NCI-H1105 (cell line): ENCODE measurements around the gene TMEM154.

ENCODE experiments used
- DNase-seq: peaks from one replicate; lab custom pipeline; 2025; lab: John Stamatoyannopoulos, UW

Gene TMEM154

GRCh38 chr4:152591876-152592275 lies 87.9 kb downstream of the TMEM154 start:
- DNase-seq, result no peak

DNA sequence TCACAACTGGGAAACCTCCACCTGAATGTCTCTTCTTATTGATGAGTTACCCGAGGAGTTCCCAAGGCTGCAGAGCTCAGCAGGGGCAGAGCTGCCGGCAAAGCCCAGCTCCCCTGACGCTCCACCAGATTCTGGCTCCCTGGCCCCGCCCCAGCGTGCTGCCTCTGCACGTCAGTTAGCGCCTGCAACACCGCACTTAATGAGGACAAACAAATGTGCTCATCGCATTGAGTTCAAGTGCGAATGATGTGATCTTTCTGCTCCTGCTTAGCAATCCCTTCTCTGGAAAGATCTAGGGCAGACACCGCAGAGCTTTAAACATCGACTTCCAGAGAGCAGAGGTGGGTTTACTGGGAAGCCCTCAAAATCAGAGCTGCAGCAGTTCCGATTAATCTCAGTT lies 88.4 kb downstream of the TMEM154 start:
- DNase-seq, result peak; percentile 2

DNA sequence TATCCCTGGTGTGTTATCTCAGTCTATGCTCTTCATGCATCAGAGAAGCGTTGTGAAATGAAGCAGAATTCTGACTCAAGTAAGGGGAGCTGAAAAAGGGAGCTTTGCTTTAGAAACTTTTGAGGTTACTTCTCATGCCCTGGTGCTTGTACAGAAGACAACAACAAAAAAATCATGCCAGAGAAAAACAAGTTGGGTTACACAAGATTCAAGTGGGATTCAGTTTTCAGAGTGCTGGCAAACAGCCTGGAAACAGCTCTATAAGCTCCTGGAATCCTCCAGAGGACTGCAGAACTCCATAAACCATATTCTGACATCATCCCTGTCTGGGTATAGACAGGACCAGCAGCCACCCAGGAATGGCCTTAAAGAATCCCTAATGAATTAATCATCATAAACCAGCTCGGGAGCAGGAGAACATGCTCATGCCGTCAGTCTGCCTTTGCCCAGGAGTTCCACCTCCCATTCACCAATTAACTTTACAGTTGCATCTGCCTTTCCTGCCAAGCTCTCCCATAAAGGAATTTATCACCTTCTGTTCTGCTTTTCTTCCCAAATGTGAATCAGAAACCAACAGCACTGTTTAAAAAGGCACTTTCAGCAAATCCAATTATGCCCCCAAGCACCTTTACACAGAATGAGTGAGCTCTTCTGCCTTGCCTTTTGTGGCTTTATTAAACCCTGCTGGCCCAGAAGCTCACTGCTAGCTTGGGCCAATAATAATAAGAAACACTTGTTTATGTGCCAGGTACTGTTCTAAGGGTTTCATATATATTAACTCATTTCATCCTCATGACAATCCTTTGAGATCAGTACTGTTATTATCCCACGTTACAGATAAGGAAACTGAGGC lies 89.4 kb downstream of the TMEM154 start:
- peak; percentile 29 for DNase-seq

DNA sequence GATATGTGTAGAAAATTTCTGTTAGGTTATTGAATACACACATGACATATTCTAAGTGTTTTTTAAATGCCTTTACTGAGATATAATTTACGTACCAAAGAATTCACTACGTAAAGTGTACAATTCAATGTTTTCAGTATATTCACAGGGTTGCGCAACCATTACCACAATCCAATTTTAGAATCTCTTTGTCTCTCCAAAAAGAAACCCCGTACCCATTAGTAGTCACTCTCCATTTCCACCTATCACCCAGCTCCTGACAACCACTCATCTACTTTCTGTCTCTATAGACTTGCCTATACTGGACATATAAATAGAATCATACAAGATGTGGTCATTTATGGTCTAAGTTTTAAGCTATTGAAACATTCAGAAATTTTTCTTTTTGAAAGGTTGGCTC lies 90.9 kb downstream of the TMEM154 start:
- DNase-seq, result no peak

DNA sequence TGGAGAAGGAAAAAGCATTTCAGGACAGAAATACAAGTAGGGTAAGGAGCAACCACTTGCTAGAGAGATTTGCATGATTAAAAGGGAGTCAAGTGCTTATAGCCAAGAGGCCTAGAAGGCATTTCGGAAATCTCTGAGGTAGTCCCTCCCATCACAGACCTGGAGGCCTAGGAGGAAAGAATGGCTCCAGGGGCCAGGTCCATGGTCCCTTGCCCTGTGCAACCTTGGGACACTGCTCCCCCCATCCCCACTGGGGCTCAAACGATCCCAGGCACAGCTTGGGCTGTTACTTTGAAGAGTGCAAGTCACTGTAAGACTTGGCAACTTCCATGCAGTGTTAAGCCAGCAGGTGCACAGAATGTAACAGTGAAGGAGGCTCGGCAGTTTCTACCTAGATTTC lies 92.7 kb downstream of the TMEM154 start:
- no peak for DNase-seq

GRCh38 chr4:152586668-152587067 lies 93.1 kb downstream of the TMEM154 start:
- no peak for DNase-seq

GRCh38 chr4:152585023-152585441 lies 94.8 kb downstream of the TMEM154 start:
- DNase-seq, result no peak

- DNase-seq, result no peak
Measured at GRCh38 chr4:152581536-152582160, 98.1 kb downstream of the TMEM154 start.

DNA sequence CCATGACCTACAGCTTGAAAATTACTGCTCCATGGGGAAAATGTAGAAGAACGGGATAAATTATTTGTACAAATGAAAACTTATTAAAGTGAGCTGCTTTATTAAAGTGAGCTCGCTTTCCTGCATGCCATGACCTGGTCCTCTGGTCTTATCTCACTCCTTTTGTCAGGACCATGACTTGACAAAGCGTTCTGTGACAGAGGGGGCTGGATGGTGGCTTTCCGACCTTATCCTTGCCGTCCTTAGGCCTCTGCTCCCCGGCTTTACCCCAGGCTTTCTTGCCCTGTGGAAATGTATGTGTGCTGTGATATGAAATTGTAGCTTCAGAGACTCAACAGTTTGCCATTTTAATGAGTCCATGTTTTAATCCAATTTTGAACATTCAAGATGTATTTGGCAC lies 99.9 kb downstream of the TMEM154 start:
- no peak for DNase-seq

- no peak for DNase-seq
Measured at GRCh38 chr4:152579107-152579764, 100.6 kb downstream of the TMEM154 start.

GRCh38 chr4:152578670-152579069 lies 101.1 kb downstream of the TMEM154 start:
- no peak for DNase-seq

- no peak for DNase-seq
Measured at GRCh38 chr4:152577708-152578396, 101.9 kb downstream of the TMEM154 start.

DNA sequence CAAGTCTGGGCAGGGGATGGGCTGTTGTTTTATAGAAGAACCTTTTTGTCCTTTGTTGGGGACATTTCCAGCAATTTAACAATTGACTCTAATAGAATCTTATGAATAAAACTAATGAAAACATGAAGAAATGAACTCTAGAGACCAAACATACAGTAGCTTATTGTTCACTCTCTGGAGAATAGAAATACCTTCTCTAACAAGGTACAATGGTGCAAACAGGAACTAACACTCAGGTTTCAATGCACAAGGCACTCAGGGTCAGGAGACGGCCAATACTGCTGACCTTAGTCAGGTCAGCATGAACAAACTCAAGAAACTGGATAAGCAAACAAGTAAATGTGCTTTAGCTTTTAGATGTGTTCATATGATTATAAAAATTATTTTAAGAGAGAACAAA lies 104.3 kb downstream of the TMEM154 start:
- DNase-seq, result no peak

- DNase-seq, result no peak
Measured at GRCh38 chr4:152573861-152574260, 105.9 kb downstream of the TMEM154 start.

GRCh38 chr4:152572417-152573086 lies 107.2 kb downstream of the TMEM154 start:
- no peak for DNase-seq

GRCh38 chr4:152571770-152572169 lies 108.0 kb downstream of the TMEM154 start:
- no peak for DNase-seq

GRCh38 chr4:152571296-152571695 lies 108.5 kb downstream of the TMEM154 start:
- DNase-seq, result no peak
